ENCODE results near the gene GLDC.

DNA sequence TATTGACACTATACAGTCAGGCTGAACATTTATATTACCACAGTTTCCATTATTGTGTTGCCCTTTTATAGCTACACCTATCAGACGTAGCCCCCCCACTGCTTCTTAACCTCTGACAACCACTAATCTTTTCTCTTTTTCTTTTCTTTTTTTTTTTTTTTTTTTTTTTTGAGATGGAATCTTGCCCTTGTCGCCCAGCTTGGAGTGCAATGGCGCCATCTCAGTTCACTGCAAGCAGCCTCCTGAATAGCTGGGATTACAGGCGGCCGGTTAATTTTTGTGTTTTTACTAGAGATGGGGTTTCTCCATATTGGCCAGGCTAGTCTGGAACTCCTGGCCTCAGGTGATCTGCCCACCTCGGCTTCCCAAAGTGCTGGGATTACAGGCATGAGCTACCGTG lies 157.1 kb downstream of the GLDC start:
- TF ChIP-seq, protein P1, sequence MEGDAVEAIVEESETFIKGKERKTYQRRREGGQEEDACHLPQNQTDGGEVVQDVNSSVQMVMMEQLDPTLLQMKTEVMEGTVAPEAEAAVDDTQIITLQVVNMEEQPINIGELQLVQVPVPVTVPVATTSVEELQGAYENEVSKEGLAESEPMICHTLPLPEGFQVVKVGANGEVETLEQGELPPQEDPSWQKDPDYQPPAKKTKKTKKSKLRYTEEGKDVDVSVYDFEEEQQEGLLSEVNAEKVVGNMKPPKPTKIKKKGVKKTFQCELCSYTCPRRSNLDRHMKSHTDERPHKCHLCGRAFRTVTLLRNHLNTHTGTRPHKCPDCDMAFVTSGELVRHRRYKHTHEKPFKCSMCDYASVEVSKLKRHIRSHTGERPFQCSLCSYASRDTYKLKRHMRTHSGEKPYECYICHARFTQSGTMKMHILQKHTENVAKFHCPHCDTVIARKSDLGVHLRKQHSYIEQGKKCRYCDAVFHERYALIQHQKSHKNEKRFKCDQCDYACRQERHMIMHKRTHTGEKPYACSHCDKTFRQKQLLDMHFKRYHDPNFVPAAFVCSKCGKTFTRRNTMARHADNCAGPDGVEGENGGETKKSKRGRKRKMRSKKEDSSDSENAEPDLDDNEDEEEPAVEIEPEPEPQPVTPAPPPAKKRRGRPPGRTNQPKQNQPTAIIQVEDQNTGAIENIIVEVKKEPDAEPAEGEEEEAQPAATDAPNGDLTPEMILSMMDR (IDR thresholded peaks at IDR 0.05): no peak
- no peak for TF ChIP-seq POLR2A (IDR thresholded peaks at IDR 0.05)

Data from body of pancreas (tissue), 4 donors.